IMR-90 (cell line): ENCODE results near the gene STOX2. TPM values are rescaled to one million over a fixed set of nuclear protein-coding genes. Genes with fewer than 3 reads are reported as not detected.

ENCODE experiments used
- ATAC-seq: fragments of 200-7000 bp; cut with Tn5 transposase; 2 replicates; pipeline ENCODE4 v1.9.1; 2020; ENCODE audit warnings: low read depth, mild to moderate bottlenecking, moderate library complexity
- BruUV-seq: library from RNA; stranded (reverse); fragments of 400-500 nt; replicated peaks from 2 replicates; lab custom pipeline; 2021; lab: Mats Ljungman, UMichigan
- CTCF ChIA-PET: fragments of 300-600 bp; formaldehyde crosslinking; extraction: SDS; loops from one replicate; lab custom pipeline; 2021; ENCODE audit warnings: antibody characterized with exemption; lab: Yijun Ruan, JAX
- POLR2A ChIA-PET: fragments of 300-600 bp; sonication (Branson Sonifier 250); formaldehyde crosslinking; loops from one replicate; lab custom pipeline; 2022; ENCODE audit warnings: antibody characterized with exemption; ENCODE audit not compliant: unreplicated experiment; lab: Charles Lee
- DNase-seq: peaks from one replicate; pipeline ENCODE4 v3.0.0; 2013
- H2AFZ ChIP-seq: replicated peaks from 2 replicates; pipeline ENCODE3; 2013; ENCODE audit warnings: low read length, mild to moderate bottlenecking; ENCODE audit not compliant: poor library complexity
- H2AK5ac ChIP-seq: 2 replicates; pipeline ENCODE4 v1.6.1; 2013; ENCODE audit warnings: low read depth, low read length, inconsistent platforms
- H2AK9ac ChIP-seq: replicated peaks from 2 replicates; pipeline ENCODE3; 2013; ENCODE audit warnings: mild to moderate bottlenecking, low read depth, low read length, moderate library complexity; ENCODE audit not compliant: poor library complexity
- H2BK120ac ChIP-seq: 2 replicates; pipeline ENCODE4 v1.6.1; 2013; ENCODE audit warnings: low read depth, low read length, inconsistent platforms
- H2BK15ac ChIP-seq: 3 replicates; pipeline ENCODE4 v1.6.1; 2013; ENCODE audit warnings: low read depth, low read length, inconsistent platforms
- H2BK20ac ChIP-seq: 2 replicates; pipeline ENCODE4 v1.6.1; 2013; ENCODE audit warnings: low read depth, mild to moderate bottlenecking, inconsistent platforms, low read length, moderate library complexity
- H2BK5ac ChIP-seq: 2 replicates; pipeline ENCODE4 v1.6.1; 2013; ENCODE audit warnings: mild to moderate bottlenecking, low read depth, low read length, inconsistent platforms; ENCODE audit not compliant: poor library complexity, severe bottlenecking
- H3K14ac ChIP-seq: replicated peaks from 2 replicates; pipeline ENCODE4 v1.6.1; 2013; ENCODE audit warnings: low read depth, low read length, inconsistent platforms
- H3K18ac ChIP-seq: 2 replicates; pipeline ENCODE4 v1.6.1; 2013; ENCODE audit warnings: low read depth, low read length, control low read depth
- H3K23ac ChIP-seq: 2 replicates; pipeline ENCODE4 v1.6.1; 2013; ENCODE audit warnings: low read depth, low read length, inconsistent platforms
- H3K27ac ChIP-seq: 2 replicates; pipeline ENCODE4 v1.5.1; 2013; ENCODE audit warnings: mild to moderate bottlenecking, control low read depth, low read length; ENCODE audit not compliant: insufficient read depth
- H3K27me3 ChIP-seq: 2 replicates; pipeline ENCODE4 v1.6.1; 2013; ENCODE audit warnings: low read length; ENCODE audit not compliant: control insufficient read depth, insufficient read depth
- H3K36me3 ChIP-seq: 2 replicates; pipeline ENCODE4 v1.6.1; 2013; ENCODE audit warnings: low read length, mixed read lengths; ENCODE audit not compliant: control insufficient read depth, insufficient read depth
- H3K4ac ChIP-seq: 2 replicates; pipeline ENCODE4 v1.6.1; 2013; ENCODE audit warnings: low read depth, low read length, inconsistent platforms
- H3K4me1 ChIP-seq: 2 replicates; pipeline ENCODE4 v1.6.1; 2013; ENCODE audit warnings: low read length, mixed read lengths; ENCODE audit not compliant: control insufficient read depth, insufficient read depth
- H3K4me2 ChIP-seq: 2 replicates; pipeline ENCODE4 v1.6.1; 2013; ENCODE audit warnings: low read depth, mild to moderate bottlenecking, control low read depth, low read length, moderate library complexity
- H3K4me3 ChIP-seq: 2 replicates; pipeline ENCODE4 v1.5.1; 2013; ENCODE audit warnings: low read depth, mild to moderate bottlenecking, control low read depth, low read length, moderate library complexity; ENCODE audit not compliant: insufficient read depth
- H3K56ac ChIP-seq: 2 replicates; pipeline ENCODE4 v1.6.1; 2013; ENCODE audit warnings: low read length, inconsistent platforms; ENCODE audit not compliant: insufficient read depth; ENCODE audit errors: extremely low read depth
- H3K79me1 ChIP-seq, 2 experiments: 2 replicates each; pipeline ENCODE4 v1.6.1; 2013; ENCODE audit warnings: low read length in 2 of 2, inconsistent platforms in 1 of 2, low read depth in 1 of 2
- H3K9ac ChIP-seq: 2 replicates; pipeline ENCODE4 v1.6.1; 2013; ENCODE audit warnings: low read depth, low read length, control low read depth
- H3K9me1 ChIP-seq: 2 replicates; pipeline ENCODE4 v1.6.1; 2013; ENCODE audit warnings: low read length, inconsistent platforms; ENCODE audit not compliant: insufficient read depth
- H3K9me3 ChIP-seq: 2 replicates; pipeline ENCODE4 v1.6.1; 2013; ENCODE audit warnings: low read length; ENCODE audit not compliant: control insufficient read depth, insufficient read depth
- H4K20me1 ChIP-seq: 2 replicates; pipeline ENCODE4 v1.6.1; 2013; ENCODE audit warnings: low read length, inconsistent platforms; ENCODE audit not compliant: insufficient read depth
- H4K5ac ChIP-seq: 2 replicates; pipeline ENCODE4 v1.6.1; 2013; ENCODE audit warnings: mild to moderate bottlenecking, low read depth, low read length, control low read depth
- H4K8ac ChIP-seq, 2 experiments: 2 replicates each; pipeline ENCODE4 v1.6.1; 2013; ENCODE audit warnings: low read depth in 2 of 2, low read length in 2 of 2, control low read depth in 1 of 2, inconsistent platforms in 1 of 2
- H4K91ac ChIP-seq: 2 replicates; pipeline ENCODE4 v1.6.1; 2013; ENCODE audit warnings: low read depth, low read length, inconsistent platforms; ENCODE audit not compliant: insufficient read depth
- BHLHE40 ChIP-seq: fragments of 150-350 bp; IDR thresholded peaks from 2 replicates; pipeline ENCODE4 v1.6.1; 2016; ENCODE audit warnings: mild to moderate bottlenecking, low read depth, low read length
- CEBPB ChIP-seq: IDR thresholded peaks from 2 replicates; pipeline ENCODE4 v1.6.1; 2012; ENCODE audit warnings: low read depth, low read length, improper control_type of control experiment
- ELK1 ChIP-seq: fragments of 150-350 bp; IDR thresholded peaks from 2 replicates; pipeline ENCODE4 v1.6.1; 2016; ENCODE audit warnings: low read depth, mild to moderate bottlenecking, low read length, moderate library complexity, borderline replicate concordance
- FOS ChIP-seq: fragments of 150-350 bp; IDR thresholded peaks from 2 replicates; pipeline ENCODE4 v1.6.1; 2016; ENCODE audit warnings: low read depth, low read length
- MAFK ChIP-seq: IDR thresholded peaks from 2 replicates; pipeline ENCODE4 v1.6.1; 2012; ENCODE audit warnings: low read depth, low read length, improper control_type of control experiment
- MXI1 ChIP-seq: IDR thresholded peaks from 2 replicates; pipeline ENCODE4 v1.6.1; 2012; ENCODE audit warnings: low read depth, mild to moderate bottlenecking, low read length, moderate library complexity, borderline replicate concordance
- RAD21 ChIP-seq: IDR thresholded peaks from 2 replicates; pipeline ENCODE4 v1.6.1; 2012; ENCODE audit warnings: low read length, improper control_type of control experiment
- RCOR1 ChIP-seq: IDR thresholded peaks from 2 replicates; pipeline ENCODE4 v1.6.1; 2012; ENCODE audit warnings: mild to moderate bottlenecking, low read length, improper control_type of control experiment; ENCODE audit not compliant: insufficient replicate concordance
- SMC3 ChIP-seq: fragments of 150-350 bp; IDR thresholded peaks from 2 replicates; pipeline ENCODE4 v1.6.1; 2016; ENCODE audit warnings: low read depth, mild to moderate bottlenecking, antibody characterized with exemption, low read length, moderate library complexity
- USF2 ChIP-seq: fragments of 150-350 bp; IDR thresholded peaks from 2 replicates; pipeline ENCODE4 v1.6.1; 2017; ENCODE audit warnings: mild to moderate bottlenecking, antibody characterized with exemption, low read length, low read depth
- WGBS, 2 experiments: methylation state at CpG; one replicate each; pipeline versions ENCODE4 v1.1.5 to v1.1.7; 2013; ENCODE audit warnings: missing lambda C conversion rate in 2 of 2; ENCODE audit not compliant: insufficient read length in 1 of 2; ENCODE audit errors: extremely low coverage in 2 of 2; 5-methylcytosine and 5-hydroxymethylcytosine counted together
- dilution Hi-C: fragments of 300-500 bp; cut with HindIII; formaldehyde crosslinking; loops from one replicate; pipeline ENCODE4 v1.14.3; 2018; ENCODE audit warnings: low sequenced_read_pairs; ENCODE audit not compliant: unreplicated experiment
- in situ Hi-C: fragments of 300-500 bp; cut with MboI; formaldehyde crosslinking; loops from 3 replicates; pipeline ENCODE4 v1.14.3; 2019; ENCODE audit warnings: low sequenced_read_pairs, inconsistent platforms, mixed read lengths
- intact Hi-C: fragments of 100-400 bp; cut with micrococcal nuclease; formaldehyde crosslinking; loops from 2 replicates; pipeline ENCODE4 v1.10.0; 2022
- polyA plus RNA-seq, 3 experiments: library from polyadenylated mRNA; depleted of rRNA; stranded (reverse); fragments of >200 nt; gene quantifications; 2 replicates each; pipeline ENCODE4 v1.2.3, GENCODE V29; 2012; ENCODE audit warnings: low replicate concordance in 1 of 3
- total RNA-seq: library from RNA; depleted of rRNA; stranded (reverse); fragments of >200 nt; gene quantifications from 2 replicates; pipeline ENCODE4 v1.2.3, GENCODE V29; 2012

The STOX2 gene
- total and polyA plus RNA-seq, 2 of the 4 experiments (the other 2 are of a cell fraction): 1.1 to 5.4 TPM

GRCh38 chr4:183885205-183885720 is 19.8 kb upstream of the STOX2 start:
- Histone ChIP-seq H2BK120ac (no peak overlapping the region), H2AK9ac (no peak overlapping the region), H2BK5ac (no peak overlapping the region), H3K9ac (no peak overlapping the region), H3K9me1 (no peaks in the 10 kb centered on the region), H2AK5ac (no peak overlapping the region), H2BK20ac (no peak overlapping the region), H3K79me1 (no peaks in the 10 kb centered on the region), H3K23ac (no peak overlapping the region), H2AFZ (no peak overlapping the region), H3K14ac (no peak overlapping the region), H3K36me3 (no peaks in the 10 kb centered on the region), H3K4me3 (no peak overlapping the region), H3K18ac (no peak overlapping the region), H4K91ac (no peak overlapping the region), H3K4me1 (peaks cover 2% of the 10 kb centered on the region; the same call in 1 of the 2 replicates), H3K27me3 (no peaks in the 10 kb centered on the region; the same call in 1 of the 2 replicates), H3K4ac (no peak overlapping the region), H4K5ac (no peak overlapping the region), H4K20me1 (no peaks in the 10 kb centered on the region), H4K8ac (no peak overlapping the region), H3K27ac (no peak overlapping the region), H2BK15ac (no peak overlapping the region), H3K9me3 (no peaks in the 10 kb centered on the region), H3K56ac (no peak overlapping the region), H3K4me2 (no peak overlapping the region; the same call in 1 of the 2 replicates)
- ChIA-PET CTCF (no interaction called here), POLR2A (no interaction called here)
- intact Hi-C loops: no loop called here
- dilution Hi-C loops: no loop called here
- in situ Hi-C loops: no loop called here
- no CpG with 5 or more reads among the region's 7 CpGs for WGBS, 2 experiments
- DNase-seq (no peak), ATAC-seq (no peak)
- no peak for TF ChIP-seq MXI1
- TF ChIP-seq CEBPB: no peak
- TF ChIP-seq USF2: no peak
- TF ChIP-seq ELK1: no peak
- TF ChIP-seq SMC3: no peak
- TF ChIP-seq BHLHE40: no peak
- TF ChIP-seq RCOR1: no peak
- TF ChIP-seq RAD21: no peak
- no peak for TF ChIP-seq MAFK
- no peak for TF ChIP-seq FOS
- BruUV-seq: no TSS peak
